22Rv1 (cell line): ENCODE results near the gene TGFBI.

Source experiments
- H3K27ac ChIP-seq: fragments of 450-650 bp; 2 replicates; pipeline ENCODE4 v1.5.1; 2017
- CTCF ChIP-seq: fragments of 450-650 bp; IDR thresholded peaks from 2 replicates; pipeline ENCODE4 v1.5.1; 2017; ENCODE audit warnings: mild to moderate bottlenecking
- ZFX ChIP-seq: fragments of 450-650 bp; IDR thresholded peaks from 2 replicates; pipeline ENCODE4 v1.6.1; 2017; ENCODE audit warnings: antibody characterized with exemption, borderline replicate concordance

Gene TGFBI

GRCh38 chr5:136020383-136021015 is 8.3 kb upstream of the TGFBI start:
- no peak overlapping the region for H3K27ac ChIP-seq
- no peak for TF ChIP-seq ZFX
- no peak for TF ChIP-seq CTCF

GRCh38 chr5:136021016-136021405 is 7.8 kb upstream of the TGFBI start:
- TF ChIP-seq CTCF (no peak), ZFX (no peak)
- no peak overlapping the region for H3K27ac ChIP-seq

GRCh38 chr5:136022965-136023364 is 5.8 kb upstream of the TGFBI start:
- no peak overlapping the region for H3K27ac ChIP-seq
- TF ChIP-seq CTCF (no peak), ZFX (no peak)

- TF ChIP-seq CTCF: no peak
- TF ChIP-seq ZFX: no peak
- H3K27ac ChIP-seq: no peak overlapping the region
These were observed 4.7 kb upstream of the TGFBI start for GRCh38 chr5:136023958-136024541.

- no peak for TF ChIP-seq CTCF
- TF ChIP-seq ZFX: no peak
- no peak overlapping the region for H3K27ac ChIP-seq
These were observed 2.9 kb upstream of the TGFBI start for GRCh38 chr5:136025900-136026299.

- TF ChIP-seq ZFX (no peak), CTCF (no peak)
- H3K27ac ChIP-seq: no peak overlapping the region
These were observed 2.2 kb upstream of the TGFBI start for GRCh38 chr5:136026636-136027035.

- no peak overlapping the region for H3K27ac ChIP-seq
- TF ChIP-seq ZFX (no peak), CTCF (no peak)
These were observed 1.5 kb upstream of the TGFBI start for GRCh38 chr5:136027311-136027710.
